GM18508 (cell line): ENCODE data around the gene SLC36A4.
A peak's percentile ranks its signal among the peaks of the same experiment; 100 is the strongest.
"Not testable (repeated sequence)": the region's sequence is repeated elsewhere in the genome, so short reads cannot be mapped to it uniquely, and the experiment has no call there.

Experiments
- ATAC-seq: cut with Tn5 transposase; IDR thresholded peaks from one replicate; pipeline ENCODE4 v1.9.1; 2021; ENCODE audit warnings: moderate number of reproducible peaks; ENCODE audit not compliant: insufficient read depth, unreplicated experiment

The SLC36A4 gene

DNA sequence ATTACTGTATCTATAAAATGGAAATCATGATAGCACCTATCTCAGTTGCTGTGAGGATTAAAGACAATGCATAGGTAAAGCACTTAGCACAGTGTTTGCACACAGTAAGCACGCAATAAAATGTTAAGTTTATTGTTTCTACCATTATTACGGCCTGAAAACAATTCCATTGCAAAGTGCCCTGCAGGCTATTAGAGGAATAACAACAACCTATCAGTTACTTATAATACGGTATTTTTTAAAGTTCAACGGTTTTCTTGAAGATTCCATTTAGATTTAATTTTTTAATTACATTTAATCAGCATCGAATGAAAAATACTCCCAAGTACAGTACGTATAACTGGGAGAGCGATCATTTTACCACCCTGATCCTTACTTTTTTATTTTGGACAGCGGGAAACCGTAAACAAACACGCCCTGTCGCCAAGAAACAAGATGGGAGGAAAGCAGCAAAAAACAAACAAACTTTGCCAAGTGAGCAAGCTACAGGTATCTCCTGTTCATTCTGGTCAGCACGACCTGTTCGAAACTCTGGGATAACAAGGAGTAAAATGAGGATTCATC is 893 bp downstream of the SLC36A4 start:
- peak; percentile 22 for ATAC-seq

DNA sequence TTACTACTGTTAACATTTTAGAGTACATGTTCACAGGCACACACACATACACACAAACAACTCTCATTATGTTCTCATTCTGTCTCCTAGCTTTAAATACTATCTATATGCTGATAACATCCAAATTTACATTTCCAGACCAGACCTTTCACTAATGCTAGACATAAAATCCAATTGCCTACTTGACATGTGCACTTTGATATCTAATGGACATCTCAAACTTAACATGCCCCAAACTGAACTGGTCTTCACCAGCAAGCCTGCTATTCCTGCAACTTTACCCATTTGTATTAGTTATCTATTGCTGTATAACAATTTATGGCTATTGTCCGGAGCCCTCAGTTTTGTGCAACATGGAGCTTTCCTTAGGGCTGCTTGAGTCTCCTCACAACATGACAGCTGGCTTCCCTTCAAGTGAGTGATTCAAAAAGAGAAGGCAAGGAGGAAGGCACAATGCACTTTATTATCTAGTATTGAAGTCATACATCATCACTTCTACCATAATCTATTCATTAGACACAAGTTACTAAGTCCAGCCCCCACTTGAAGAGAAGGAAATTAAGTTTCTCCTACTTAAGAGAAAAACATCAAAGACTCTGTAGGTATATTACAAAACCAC is 3.0 kb downstream of the SLC36A4 start:
- ATAC-seq = no peak

DNA sequence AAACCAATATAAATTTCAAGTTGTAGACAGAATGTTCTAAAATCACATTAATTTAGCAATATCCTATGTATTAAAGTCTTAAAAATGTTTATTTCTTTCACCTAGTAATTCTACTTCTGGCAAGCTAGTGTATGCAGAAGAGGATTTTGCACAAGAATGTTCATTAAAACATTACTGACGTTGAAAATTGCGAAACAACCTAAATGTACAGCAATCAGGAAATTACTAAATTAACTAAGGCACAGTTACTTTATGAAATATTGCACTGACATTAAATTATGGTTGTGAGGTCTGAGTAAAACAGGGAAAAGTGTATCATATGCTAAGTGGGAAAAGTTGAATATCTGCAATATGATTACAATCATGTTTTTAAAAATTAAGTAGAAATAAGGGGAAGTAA is 4.1 kb downstream of the SLC36A4 start:
- no peak for ATAC-seq

DNA sequence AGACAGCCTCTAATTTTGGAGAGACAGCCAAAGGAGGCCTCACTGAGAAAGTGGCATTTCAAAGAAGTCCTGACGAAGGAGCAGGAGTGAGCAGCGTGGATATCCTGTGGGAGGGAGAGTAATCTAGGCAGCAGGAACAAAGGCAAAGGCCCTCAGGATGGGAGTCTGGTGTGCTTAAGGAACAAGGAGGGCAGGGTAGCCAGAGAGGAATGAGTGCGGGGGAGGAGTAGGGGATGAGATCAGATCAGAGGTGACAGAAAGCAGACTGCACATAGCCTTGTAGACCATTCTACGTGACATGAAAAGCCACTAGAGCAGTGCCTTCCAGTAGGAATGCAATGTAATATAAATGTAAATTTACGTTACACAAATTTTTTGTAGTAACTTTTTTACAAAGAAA is 5.6 kb downstream of the SLC36A4 start:
- no peak for ATAC-seq

DNA sequence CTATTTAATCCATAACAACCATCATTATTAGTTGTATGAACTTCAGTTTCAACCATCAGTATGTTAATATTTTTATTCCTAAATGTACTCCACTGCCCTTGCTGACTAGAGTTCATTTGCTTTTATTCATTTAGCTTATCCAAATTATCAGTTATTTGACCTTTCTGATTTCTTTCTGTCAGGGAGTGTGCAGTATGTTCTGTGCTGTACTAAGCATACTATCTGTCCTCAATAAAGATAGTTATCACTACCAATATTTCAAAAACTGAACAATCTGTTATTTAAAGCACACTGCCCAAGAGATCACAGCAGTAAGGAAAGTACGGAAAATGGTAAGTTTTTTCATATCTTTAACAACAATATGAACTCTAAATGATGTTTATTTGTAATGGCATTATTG is 8.3 kb downstream of the SLC36A4 start:
- no peak for ATAC-seq

DNA sequence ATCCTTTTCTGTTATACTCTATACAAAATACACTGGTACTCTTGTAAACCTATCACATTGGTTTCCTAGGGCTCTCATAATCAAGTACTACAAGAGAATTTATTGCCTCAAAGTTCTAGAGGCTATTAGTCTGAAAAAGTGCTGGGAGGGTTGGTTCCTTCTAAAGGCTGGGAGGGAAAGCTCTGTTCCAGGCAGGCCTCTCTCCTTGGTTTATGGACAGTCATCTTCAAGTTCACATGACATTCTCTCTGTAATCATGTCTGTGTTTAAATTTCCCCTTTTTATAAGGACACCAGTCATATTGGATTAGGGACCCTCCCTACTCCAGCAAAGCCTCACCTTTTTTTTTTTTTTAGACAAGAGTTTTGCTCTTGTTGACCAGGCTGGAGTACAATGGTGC is 9.1 kb downstream of the SLC36A4 start:
- no peak for ATAC-seq

DNA sequence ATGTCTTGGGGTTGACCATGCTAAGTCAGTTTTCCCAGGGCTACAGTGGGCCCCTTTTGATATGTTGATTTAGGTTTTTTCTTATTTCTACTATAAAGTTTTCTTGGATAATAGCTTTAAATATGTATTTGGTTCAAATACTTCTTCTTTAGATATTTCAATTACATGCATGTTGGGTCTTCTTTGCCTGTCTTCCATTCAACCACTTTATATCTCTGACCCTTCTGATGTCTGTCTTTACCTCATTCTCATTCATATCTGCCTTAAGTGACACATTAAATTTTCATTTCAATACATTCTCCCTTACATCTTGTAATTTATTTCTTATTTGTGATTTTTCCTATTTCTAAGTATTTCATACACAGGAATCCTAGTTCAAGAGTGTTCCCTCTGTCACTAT is 10.5 kb downstream of the SLC36A4 start:
- no peak for ATAC-seq

DNA sequence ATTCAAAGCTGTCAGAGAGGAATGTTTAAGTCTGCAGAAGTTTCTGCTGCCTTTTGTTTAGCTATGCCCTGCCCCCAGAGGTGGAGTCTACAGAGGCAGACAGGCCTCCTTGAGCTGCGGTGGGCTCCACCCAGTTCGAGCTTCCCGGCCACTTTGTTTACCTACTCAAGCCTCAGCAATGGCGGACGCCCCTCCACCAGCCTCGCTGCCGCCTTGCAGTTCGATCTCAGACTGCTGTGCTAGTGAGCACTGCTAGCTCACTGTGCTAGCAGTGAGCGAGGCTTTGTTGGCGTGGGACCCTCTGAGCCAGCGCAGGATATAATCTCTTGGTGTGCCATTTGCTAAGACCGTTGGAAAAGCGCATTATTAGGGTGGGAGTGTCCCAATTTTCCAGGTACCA is 19.9 kb downstream of the SLC36A4 start:
- not testable (repeated sequence) for ATAC-seq

DNA sequence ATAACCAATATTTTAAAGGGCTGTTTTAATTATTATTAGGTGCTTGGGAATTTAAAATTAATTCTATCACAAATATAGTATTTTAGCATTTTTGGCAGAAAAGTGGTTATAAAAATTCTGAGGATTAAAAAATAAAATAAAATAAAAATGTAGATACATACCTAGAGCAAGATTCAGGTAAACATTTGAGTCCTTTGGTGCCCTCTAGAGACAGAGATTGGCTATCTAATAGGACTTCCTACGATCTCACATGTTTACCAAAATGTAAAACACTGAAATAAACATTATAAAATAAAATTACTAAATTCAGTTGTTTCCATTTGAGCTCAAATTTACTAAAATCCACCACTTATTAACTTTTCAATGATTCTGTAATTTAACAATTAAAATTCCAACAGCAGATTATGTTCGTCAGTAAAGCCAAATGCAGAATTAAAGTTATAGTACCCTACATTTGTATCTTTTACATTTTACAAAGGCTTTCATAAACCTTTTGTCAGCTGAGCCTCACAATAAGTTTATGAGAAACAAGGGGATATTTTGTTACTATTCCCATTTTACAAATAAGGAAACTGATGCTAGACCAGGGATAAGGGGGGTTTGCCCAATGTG is 27.7 kb downstream of the SLC36A4 start:
- ATAC-seq = no peak

DNA sequence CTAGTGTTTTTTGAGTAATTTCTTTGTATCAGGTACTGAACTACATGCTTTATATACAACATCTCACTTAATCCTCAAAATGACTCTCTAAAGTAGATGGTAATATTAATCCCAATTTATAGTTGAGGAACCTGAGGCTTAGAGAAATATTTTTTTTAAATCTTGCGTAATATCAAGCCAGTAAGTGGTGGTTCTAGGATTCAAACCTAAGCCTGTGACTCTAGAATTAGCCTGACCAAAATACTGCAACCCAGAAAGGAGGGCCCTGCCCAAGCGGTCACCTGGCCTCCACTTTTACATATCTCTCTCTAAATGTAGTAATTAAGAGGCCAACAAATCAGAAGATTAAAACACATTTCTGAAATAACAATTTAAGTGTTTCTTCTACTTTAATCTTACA is 28.6 kb downstream of the SLC36A4 start:
- no peak for ATAC-seq

DNA sequence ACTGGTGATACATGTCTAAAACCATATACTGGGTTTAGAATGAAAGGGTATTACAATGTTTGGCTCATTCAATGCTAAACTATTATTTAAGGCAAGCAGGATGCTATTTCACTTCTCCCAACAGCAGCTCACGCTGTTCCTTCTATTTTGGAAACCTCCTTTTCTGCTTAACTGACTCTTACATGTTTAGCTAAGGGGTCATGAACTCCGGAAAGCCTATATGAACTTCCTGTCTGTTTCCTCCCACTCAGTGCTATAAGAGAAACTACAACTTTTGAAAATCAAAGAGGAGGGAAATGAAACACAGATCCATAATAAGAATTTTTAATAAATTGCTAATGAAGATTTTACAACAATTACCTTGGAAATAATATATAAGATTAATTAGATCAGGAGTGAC is 30.9 kb downstream of the SLC36A4 start:
- peak; percentile 34 for ATAC-seq

DNA sequence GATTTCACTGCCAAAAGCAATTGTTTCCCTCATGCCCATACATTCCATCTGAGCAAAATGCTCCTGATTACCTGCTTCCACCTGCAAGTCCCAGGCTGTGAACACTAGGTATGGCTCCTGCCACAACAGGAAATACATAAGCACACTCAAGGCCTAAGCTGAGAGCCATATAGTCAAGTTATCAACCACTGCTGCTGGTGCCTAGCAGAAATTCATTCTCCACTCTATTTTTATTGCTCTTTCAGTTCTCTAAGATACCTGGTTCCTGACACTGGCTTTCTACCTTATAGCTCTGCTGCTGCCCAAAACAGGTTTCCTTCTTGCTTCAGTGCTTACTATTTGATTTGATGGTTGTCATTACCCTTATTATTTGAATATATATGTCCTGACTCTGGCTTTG is 31.6 kb downstream of the SLC36A4 start:
- no peak for ATAC-seq

DNA sequence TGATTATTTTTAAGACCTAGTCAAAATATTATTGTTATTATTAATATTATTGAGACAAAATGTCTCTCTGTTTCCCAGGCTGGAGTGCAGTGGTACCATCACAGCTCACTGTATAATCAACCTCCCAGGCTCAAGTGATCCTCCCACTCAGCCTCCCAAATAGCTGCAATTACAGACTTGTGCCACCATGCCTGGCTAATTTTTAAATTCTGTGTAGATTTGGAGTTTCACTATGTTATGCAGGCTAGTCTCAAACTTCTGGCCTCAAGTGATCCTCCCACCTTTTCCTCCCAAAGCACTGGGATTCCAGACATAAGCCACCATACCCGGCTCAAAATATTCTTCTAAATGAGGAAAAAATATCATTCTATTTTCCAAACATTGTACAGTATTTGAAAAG is 37.0 kb downstream of the SLC36A4 start:
- peak; percentile 49 for ATAC-seq

DNA sequence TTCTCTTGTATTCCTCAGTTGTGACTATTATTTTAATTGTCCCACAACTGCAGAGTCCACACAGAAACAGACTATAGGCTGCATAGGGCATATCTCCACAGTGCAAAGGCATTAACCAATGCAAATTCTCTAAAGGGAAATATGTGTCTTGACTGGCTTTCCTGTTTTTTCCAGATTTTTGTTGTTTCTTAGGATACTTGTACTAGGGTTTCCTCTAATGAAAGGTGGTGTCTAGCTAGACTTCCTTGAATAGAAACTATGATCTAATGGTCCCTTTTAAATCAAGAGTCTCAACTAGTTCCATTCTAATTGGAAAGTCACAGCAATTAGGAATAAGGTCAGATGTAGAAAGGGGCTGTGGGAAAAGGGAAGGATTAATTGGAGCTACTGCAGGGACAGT is 37.6 kb downstream of the SLC36A4 start:
- ATAC-seq = no peak

DNA sequence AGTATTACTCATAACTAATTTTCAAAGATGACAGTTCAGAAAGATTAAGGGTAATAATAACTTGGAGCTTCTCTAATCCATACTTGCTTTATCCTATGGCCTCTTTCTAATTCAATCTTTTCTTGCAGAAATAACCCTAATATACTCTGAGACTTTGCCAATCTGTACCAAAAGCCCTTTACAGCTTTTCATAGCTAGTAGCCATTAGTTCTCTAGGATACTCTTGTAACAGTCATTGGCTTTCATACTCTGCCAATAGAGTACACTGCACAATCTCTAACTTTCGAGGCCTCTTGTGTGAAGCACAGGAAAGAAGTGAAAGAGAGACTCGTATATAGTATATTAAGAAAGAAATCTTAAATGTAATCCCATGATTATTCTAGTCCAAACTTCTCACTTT is 38.1 kb downstream of the SLC36A4 start:
- no peak for ATAC-seq

DNA sequence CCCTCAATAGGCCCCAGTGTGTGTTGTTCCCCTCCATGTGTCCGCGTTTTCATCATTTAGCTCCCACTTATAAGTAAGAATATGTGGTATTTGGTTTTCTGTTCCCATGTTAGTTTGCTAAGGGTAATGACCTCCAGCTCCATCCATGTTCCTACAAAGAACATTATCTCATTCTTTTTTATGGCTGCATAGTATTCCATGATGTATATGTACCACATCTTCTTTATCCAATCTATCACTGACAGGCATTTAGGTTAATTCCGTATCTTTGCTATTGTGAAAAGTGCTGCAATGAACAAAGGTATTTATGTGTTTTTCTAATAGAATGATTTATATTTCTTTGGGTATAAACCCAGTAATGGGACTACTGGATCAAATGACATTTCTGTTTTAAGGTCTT is 42.1 kb downstream of the SLC36A4 start:
- no peak for ATAC-seq

DNA sequence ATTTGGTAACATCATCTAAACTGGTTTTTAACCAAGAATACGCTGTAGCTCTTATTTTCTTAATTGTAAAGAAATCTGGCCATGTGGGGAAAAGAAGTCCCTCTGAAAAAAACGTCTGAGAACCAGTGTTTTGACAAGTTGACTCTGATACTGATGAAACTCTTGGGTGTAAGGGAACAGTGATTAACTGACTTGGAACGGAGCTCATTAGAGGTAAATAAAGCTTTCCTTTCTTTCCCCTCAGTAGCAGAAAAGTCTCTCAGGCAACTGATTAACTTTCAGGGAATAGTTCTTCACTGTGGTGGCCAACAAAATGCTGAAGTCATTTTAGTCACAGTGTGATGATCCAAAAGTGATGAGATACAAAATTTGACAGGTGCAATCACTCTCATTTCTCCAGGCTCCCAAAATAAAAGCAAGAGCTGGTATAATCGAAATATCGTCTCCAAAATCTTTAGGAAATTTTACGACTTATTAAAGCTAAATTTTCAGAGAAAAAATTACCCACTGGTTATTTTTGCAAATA is 52.3 kb downstream of the SLC36A4 start:
- ATAC-seq = no peak

DNA sequence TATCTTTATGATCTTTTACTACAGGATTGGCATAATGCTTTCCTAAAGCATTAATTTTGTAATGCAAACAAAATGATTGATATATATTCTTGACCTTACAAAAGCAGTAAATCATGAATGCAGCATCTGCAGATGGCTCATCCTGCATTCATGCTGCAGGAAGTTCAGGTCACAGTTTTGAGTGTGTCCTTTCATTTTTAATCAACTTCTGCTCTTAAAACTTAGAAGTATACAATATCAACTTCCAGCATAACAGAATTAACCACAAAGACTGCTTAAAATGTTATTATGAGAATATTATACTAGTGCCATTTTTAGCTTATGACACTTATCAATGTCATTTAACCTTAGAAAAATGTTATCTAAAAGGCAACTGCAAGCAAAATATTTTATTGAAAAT is 54.0 kb downstream of the SLC36A4 start:
- peak; percentile 62 for ATAC-seq

DNA sequence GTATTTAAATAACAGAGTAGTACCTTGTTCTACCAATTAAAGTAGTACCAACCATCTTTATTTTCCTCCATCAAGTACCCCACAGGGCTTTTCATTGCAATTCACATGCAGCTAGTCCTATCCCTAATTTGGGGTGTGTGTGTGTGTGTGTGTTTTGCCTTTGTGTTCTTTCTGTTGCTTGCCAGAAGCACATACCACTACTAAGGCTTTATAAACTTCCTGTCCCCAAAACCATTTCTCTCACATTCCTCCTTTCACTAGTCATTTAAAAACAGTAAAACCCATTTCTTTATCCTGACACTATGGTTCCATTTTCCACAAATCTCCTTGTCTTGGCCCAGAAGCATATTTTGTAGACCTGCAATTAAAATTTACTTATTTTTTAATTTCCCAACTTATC is 54.6 kb downstream of the SLC36A4 start:
- no peak for ATAC-seq

DNA sequence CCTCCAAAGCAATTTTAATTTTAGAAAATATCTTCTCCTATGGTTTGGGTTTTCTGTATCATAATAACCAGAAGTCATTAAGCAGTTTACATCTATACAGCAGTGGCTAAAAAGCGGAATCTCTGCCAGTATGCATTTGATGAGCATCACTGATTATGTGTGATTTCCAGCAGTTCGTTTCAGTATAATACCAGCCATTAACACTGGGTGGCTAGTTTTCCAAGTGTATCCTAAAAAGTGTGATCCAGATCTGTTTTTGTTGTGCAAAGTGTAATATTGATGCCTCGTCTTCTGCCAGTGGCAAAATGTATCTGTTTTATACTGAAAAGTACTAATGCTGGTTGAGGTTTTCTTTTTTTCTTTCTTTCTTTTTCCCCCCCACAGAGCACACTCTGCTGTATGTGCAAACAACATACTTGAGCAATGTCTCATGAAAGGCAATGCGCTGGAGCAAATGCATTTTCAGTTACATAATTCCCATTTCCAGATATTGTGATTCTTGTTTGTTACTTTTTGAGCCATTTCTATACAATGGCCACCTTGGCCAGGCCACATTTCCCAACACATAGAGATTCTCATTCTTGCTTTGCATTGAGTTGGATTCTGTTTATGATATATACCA is 64.2 kb downstream of the SLC36A4 start:
- no peak for ATAC-seq

DNA sequence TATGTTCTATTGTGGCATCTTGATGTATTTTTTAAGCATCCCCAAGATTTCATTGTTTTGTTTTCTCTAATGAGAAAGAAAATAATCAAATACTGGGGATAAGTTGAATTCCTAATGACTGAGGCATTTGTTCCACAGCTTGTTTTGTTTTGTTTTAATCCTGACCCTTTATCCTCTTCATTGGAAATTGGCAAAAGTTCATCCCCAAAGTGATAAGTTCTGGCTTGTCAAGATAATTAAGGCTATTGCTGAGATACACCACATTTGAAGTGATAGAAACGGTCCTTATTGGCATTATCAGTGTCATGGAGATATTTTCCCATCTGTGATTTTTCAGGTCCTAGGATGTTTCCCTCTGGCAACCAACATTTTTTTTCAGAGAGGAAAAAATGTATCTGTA is 65.0 kb downstream of the SLC36A4 start:
- no peak for ATAC-seq

DNA sequence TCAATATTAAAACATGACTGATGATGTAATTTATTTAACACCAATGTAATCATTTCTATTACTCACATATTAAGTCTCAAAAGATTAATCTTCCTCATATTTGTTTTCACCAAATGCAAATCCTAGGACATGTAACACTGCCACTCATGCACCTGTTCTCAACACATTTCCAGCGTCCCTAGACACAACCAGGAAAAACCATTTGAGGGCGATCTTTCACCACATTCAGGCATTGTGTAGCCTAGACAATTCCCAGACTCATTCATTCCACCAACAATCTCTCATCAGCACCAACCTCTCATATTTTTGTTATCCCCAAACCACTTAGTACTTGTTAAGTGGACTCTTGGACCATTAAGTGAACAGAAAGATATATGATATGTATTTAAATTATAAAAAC is 66.1 kb downstream of the SLC36A4 start:
- no peak for ATAC-seq
